ENCODE measurements around the gene JMJD4.

JMJD4 gene, protein sequence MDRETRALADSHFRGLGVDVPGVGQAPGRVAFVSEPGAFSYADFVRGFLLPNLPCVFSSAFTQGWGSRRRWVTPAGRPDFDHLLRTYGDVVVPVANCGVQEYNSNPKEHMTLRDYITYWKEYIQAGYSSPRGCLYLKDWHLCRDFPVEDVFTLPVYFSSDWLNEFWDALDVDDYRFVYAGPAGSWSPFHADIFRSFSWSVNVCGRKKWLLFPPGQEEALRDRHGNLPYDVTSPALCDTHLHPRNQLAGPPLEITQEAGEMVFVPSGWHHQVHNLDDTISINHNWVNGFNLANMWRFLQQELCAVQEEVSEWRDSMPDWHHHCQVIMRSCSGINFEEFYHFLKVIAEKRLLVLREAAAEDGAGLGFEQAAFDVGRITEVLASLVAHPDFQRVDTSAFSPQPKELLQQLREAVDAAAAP

DNA sequence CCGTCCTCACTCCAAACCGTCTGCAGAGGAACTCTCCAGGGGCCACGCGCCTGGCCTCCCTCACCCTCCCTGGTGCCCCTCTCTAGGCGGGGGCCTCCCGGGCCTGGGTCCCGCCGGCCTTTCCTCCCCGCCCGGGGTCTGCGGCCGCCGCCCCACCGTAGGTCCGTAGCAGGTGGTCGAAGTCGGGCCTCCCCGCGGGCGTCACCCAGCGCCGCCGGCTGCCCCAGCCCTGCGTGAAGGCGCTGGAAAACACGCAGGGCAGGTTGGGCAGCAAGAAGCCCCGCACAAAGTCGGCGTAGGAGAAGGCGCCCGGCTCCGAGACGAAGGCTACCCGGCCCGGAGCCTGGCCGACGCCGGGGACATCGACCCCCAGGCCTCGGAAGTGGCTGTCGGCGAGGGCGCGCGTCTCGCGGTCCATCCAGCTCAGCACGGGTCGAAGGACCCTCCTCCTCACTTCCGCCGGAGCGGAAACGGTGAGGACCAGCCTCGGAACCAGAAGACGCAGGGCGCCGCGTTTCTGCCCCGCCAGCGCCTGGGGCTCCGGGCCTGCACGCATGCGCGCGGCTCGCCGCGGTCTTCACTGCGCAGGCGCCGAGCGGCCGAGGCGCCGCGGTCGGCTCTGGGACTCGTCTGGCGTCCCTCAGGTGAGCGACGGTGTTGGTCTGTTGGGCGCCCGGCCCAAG lies at the start of gene JMJD4, which contains the start of gene SNAP47:
Gene JMJD4 (minus strand): TSS at position 447 of the 683 bp plus-strand sequence. CDS start 29 bp downstream, at position 418.
Gene SNAP47 (plus strand): TSS at position 580 of the 683 bp plus-strand sequence. CDS start 12,302 bp downstream, outside the sequence.
- FAIRE-seq, result peak; percentile 94
- DNase-seq (ENCODE audit: insufficient read length, low spot score), result peak; percentile 93

DNA sequence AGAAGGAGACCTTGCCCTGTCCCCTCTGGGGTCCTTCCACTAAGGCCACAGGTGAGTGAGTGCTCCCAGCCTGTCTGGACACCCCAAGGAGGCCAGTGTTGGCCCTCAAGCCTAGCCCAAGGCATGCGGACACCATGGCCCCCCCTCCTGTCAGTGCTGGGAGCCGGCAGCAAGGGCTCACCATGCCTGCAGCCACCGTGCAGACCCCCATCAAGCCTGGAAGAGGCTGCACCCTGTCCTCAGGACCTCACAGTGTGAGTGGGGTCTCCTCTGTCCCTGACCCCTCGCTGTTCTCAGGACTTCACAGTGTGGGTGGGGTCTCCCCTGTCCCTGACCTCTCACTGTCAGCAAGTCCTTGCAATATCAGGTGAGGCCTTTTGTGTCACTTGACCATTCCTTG lies 47.1 kb upstream of the JMJD4 start:
- DNase-seq (ENCODE audit: insufficient read length, low spot score) (no peak), FAIRE-seq (no peak)

DNA sequence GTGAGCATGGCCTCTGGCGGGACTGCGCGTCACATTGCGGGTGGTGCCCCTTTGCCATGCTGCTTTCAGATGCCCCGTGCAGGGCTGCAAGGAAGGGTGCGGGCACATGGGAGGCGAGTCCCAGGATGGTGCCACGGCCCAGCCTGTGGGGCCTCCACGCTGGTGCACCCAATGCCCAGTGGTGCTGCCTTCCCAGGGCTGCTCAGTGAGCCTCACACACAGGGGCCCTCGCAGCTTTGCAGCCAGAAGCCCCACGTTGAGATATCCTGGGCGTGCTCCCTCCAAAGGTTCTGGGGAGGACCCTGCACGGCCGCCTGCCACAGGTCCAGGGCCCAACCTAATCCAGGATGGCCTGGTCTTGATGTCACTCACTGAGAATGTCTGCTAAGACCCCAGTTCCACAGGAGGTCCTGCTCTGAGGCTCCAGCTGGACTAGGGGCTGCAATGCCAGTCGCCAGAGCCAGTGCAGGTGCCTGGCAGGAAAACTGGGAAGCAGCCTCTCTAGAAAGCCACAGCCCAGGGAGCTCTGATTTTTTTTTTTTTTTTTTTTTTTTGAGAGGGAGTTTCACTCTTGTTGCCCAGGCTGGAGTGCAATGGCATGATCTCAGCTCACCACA lies 46.3 kb upstream of the JMJD4 start:
- FAIRE-seq (no peak), DNase-seq (ENCODE audit: insufficient read length, low spot score) (no peak)

DNA sequence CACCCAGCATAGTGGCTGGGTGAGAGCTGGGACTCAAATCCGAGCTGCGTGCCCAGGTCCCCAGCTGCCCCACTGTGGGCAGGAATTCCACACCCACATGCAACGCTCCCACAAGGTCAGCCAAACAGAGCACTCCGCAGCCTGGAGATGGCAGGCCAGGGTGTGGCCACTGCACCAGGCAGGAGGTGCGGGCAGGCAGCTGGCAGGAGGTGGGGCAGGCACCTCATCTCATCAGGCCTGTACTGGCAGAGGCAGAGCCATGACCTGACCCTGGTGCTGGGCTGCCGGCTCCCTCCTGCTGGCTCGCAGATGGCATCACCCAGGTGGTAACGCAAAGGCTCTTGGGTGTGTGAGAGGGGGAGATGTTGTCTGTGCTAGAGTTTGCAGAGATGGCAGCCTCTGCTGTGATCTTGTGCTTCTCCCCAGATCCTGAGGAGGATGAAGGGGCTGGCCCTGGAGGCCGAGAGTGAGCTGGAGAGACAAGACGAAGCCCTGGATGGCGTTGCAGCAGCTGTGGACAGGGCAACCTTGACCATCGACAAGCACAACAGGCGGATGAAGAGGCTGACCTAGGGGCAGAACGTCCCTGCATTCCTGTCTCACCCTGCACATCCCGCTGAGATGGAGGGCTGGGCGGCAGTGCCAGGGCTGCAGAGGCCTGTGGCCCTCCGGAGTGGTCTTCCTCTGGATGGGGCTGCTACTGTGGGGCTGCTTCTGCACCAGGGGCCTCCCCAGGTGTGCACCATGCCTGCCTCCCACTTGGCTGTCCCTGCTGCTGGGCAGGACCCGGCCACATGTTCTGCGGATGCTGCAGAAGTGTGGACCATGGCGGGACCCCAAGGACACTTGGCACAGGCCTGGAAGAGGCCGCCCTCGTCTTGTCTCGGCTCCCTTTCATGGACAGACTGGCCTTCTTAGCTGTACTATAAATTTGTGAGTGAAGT lies 45.3 kb upstream of the JMJD4 start:
- FAIRE-seq, result no peak
- DNase-seq (ENCODE audit: insufficient read length, low spot score), result no peak

DNA sequence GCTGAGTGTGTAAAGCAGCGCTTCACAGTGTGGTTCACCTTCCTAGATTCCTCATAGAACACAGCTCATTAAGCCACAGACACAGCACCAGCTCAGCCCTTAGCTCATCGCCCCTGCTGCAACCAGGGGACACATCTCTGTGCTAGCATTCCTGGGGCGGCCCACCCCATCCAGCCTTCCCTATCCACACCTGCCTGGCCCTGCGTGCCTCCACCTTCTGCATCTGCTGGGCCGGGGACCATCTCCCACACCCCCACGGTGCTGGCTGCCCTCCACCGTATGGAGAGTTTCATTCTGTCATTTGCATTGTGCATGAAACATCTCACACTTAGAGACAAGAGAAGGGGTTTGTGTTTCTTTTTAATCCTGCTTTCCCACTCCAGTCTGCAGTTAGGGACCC lies 44.6 kb upstream of the JMJD4 start:
- no peak for DNase-seq (ENCODE audit: insufficient read length, low spot score)
- no peak for FAIRE-seq

DNA sequence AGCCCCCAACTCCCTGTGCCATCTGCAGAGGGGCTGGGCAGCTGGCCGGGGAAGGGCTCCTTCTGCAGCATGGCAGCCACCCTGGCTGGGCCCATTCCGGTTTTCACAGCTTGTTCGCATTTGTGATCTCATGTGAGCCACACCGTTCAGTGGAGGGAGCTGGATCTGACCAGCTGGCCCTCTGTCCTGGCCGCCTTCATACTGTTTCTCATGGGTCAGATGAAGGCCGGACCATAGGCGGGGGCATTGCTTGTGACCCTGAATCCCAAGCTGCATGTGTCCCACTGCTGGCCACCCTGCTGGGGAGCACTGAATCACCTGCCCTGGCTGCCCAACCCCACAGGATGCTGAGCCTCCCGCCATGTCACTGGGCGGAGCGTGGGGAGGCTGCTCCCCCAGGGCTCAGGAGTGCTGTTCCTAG lies 43.9 kb upstream of the JMJD4 start:
- no peak for DNase-seq (ENCODE audit: insufficient read length, low spot score)
- no peak for FAIRE-seq

DNA sequence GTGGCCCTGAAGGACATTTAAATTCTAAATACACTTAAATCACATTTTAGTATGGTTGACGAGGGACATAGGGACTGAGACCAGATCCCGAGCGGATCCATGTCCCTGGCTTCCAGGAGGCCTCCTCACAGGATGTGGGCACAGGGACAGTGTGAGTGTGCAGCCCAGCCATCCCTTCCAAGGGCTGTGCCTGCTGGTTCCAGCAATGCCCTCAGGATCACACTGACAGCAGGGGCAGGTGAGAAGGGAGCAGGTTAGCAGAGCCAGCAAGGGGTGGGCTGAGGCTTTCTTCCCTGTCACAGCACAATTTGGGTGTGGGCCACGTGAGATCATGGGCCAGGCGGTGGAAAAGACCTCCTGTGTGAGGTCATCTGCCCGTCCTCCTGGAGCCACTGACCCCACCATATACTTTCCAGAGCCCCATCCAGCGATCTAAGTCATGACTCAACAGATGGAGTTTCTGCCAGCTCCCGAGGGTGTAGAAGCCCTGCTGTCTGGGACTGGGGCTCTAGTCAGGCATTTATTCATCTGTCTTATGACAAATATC lies 43.4 kb upstream of the JMJD4 start:
- no peak for FAIRE-seq
- no peak for DNase-seq (ENCODE audit: insufficient read length, low spot score)

DNA sequence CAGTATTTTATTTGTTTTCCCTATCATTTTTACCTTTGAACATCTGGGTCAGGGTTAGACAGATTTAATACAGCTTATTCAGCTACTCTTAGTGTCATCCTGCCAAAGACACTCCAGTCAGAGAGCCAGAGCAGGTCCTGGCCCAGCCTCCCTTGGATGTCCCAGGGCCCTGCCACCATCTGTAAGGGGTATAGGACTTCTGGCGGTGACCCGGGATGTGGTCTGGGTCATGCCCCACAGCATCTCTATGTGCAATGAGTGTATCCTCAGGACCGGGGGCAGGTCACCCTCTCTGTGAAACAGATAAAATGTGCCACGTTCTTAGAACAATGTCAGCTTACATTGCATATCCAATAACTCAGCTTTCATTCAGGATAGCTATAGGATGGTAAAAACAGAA lies 42.5 kb upstream of the JMJD4 start:
- FAIRE-seq, result no peak

DNA sequence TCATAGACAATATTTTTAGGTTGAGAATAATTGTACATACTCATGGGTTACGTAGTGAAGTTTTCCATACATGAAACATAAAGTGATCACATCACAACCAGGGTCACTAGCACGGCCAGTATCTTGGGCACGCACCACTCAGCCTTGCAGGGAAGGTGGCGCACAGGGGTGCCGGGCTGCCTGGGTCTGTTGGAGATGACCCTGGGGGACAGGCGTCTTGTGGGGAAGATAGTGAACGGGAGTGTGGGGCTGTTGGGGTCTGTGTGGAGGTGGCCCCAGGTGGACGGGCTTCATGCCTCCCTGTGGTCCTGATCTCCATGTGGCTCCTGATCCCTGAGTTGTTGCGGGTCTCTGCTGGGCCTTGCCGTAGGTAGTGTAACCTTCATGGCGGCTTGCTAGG lies 42.1 kb upstream of the JMJD4 start:
- DNase-seq (ENCODE audit: insufficient read length, low spot score), result no peak

More for the DNA sequence above, 42.5 kb upstream of the JMJD4 start:
- DNase-seq (ENCODE audit: insufficient read length, low spot score), result no peak

DNA sequence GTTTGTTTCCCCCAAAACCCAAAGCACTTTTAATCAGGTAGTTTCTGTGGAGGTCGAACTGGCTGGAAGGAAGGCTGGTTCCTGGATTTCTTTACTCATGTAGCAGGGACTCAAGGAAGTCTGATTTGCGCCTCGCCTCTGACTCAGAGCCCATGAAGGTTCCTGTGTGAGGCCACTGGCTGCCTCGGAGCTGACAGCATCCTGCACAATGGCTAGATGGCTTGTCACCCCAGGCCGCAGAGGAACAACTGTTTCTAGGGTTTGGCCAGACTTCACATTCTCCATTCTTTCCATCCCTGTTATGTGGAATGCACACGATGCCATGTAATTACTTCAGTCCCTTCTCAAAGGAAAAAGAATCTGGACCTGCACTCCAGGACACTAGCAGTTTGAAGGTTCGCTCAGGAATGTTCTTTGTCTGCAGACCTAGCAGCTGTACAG lies 41.2 kb upstream of the JMJD4 start:
- DNase-seq (ENCODE audit: insufficient read length, low spot score) (no peak), FAIRE-seq (no peak)

More for the DNA sequence above, 42.1 kb upstream of the JMJD4 start:
- no peak for FAIRE-seq

DNA sequence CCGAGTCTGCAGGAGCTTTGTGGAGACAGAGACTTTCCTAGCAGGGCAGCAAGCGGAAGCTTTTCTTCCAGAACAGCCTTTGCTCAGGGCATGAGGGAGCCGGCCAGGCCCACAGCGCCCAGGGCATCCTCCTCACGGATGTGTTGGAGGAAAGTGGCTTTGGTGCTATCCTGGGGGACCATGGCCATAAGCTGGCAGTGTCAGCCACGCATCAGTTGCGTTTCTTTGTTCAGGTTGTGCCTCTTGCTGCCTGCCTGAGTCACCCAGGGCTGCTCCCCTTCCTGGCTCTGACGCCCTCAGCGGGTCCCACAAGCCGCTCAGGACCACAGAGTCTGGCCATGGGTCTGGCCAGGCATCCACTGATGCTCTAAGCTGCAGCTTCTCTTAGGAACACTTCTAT lies 40.7 kb upstream of the JMJD4 start:
- FAIRE-seq, result no peak
- DNase-seq (ENCODE audit: insufficient read length, low spot score), result no peak

DNA sequence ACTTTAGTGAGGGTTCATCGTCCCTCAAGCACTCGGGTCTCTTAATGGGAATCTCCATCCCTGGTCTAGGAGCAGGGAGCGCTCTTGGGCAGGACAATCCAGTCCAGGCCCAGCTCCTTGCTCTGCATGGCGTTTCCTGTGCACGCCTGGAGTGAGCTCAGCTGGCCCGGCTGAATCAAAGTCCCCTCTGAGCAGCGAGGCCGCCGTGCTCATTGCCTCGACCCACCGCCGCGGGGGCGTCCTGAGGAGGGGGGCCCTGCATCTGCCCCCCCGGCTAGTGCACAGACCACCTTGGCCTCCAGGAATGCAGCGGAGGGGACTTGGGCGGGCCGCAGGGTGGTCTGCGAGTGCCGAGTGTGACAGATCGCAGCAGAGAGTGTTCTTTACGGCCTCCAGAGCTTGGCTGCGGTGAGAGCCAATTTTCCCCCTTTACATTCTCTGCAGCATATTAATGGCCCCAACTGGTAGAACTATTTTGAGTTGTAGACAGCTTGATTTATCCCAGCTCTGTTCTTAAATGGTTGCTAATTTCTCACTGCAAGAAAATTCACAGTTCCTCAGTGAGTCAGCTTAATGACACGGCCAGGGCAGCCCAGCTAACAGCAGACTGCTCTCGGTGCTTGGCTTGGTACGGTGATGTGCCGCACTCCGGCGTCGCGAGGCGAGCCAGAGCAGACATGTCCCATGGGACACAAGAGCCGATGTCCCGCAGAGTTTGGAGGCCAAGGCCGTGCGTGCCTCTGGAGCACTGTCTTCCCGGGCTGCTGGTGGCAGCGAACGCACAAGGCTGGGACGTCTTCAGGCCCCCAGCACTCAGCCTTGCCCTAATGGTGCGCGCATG lies 39.9 kb upstream of the JMJD4 start:
- no peak for DNase-seq (ENCODE audit: insufficient read length, low spot score)
- FAIRE-seq, result no peak

DNA sequence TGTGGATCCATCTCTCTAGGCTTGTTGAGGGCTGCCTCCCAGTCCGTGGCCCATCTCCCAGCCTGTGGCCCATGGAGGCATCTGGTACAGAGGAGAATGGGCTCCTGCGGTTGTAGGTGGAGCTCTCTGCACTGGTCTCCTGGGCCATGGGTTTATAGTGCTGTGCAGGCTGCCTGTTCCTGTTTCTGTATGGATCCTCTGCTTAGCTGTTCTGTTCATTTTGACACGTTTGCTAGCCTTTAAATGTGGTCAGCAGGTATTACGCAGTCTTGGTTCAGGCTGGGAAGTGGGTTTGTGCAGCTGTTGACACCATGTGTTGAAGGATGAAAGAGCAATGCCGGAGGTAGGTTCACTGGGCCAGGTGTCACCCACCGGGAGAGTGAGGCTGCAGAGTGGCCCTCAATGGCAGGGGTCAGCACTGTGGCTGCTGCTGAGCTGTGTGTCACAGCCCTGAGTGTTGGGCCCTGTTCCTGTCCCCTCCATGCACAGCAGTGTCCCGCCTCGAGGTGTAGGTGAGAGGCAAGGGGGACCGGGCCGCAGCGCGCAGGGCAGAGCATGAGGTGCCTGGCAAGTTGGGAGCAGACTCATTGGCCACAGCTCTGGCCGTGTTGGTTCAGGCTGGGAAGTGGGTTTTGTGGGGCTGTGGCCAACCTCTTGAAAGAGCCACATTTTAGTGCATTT lies 39.1 kb upstream of the JMJD4 start:
- no peak for DNase-seq (ENCODE audit: insufficient read length, low spot score)
- no peak for FAIRE-seq

DNA sequence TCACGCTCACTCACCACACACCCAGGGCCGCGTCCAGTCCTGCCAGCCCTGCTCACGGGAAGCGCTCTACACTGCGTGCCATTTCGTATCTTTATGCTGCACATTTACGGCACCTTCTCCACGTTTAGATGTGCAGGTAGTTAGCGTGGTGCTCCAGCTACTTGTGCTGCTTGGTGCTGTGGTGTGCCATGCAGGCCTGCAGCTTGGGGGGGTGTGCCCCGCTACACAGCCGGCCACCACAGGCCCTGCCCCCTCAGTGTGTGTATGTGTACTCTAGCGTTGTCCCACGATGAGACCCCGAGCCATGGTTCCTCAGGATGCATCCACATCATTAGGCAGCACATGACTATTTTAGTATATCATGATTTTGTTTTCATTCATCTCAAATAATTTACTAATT lies 38.5 kb upstream of the JMJD4 start:
- FAIRE-seq, result no peak
- no peak for DNase-seq (ENCODE audit: insufficient read length, low spot score)

DNA sequence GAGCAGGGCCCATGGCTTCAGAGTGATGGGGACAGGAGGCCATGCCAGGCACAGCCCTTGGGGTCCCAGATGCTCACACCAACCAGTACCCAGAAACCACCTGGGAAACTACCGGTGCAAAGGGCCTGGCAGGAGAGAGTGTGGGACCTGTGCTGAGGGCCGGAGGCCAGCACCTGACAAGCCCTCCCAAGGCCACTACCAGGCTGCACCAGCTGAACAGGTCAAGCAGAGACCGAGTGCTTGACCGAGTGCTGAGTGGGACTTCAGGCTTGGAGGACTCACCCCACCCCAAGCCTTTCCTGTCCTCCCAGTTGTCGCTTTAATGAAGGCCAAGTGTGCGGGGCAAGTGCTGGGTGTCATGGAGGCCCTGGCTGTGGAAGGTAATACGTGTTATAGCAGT lies 36.7 kb upstream of the JMJD4 start:
- DNase-seq (ENCODE audit: insufficient read length, low spot score) (no peak), FAIRE-seq (no peak)

DNA sequence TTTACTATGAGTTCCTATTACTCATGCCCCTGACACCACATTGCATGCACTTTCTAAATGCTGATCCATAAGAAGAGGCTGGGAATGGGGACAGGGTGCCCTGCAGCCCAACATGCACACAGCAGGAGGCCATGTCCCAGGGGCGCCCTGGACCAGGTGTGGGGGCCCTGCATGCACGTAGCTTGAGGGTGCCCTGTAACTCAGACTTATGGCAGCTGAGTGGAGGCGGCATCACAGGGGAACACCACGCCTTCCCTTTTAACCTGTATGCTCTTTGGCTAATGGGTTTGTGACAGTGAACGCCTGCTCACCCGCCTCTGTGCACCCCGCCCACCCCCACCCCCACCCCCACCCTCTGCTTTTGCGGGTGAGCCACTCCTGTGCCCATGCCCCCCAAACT lies 36.2 kb upstream of the JMJD4 start:
- DNase-seq (ENCODE audit: insufficient read length, low spot score), result no peak
- no peak for FAIRE-seq

DNA sequence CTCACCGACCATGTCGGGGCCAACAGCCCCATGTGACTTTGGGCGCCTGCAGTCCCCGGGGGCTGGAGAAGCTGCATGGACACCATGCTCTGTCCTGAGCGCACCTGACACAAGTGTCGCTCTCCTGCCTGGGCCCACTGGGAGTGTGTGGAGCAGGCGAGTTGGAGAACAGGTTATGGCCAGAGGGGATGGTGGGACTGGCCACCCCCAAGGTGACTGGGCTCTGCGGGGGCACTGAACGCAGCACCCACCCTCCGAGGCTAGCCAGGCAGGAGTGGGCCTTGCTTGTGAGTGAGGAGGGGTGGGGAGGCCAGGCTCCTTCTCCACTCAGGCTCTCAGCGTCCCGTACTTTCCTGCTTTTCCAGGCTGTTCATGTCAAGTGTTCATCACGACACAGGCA lies 35.7 kb upstream of the JMJD4 start:
- DNase-seq (ENCODE audit: insufficient read length, low spot score) (no peak), FAIRE-seq (no peak)

DNA sequence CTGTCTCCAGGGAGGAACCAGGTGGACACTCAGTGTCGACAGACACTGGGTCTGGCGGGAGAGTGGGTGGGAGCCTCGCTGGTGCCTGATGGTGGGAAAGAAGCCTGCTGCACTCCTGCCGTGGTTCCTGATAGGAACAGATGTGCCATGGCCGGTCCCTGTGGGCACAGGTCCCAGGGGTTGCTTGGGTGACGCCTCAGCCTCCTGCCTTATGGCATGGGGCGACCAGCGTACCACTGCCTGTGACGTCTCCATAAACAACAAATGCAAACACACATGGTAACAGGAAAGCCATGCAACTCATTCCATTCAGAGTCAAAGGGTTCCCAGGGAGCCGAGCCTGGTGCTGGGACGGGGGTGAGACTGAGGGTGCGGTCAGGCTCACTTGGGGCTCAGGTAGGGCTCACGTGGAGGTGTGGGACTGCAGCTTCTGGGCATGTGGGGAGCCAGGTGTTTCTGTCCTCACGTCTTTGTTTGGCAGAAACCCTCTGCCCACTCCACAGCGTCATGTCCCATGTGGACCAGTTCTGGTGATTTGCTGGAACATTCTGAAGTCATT lies 34.9 kb upstream of the JMJD4 start:
- no peak for DNase-seq (ENCODE audit: insufficient read length, low spot score)
- FAIRE-seq, result no peak

Data from GM19239 (cell line).